GM19395 (cell line): ENCODE data around the gene VPS13D.

Source experiments
- ATAC-seq: cut with Tn5 transposase; IDR thresholded peaks from one replicate; pipeline ENCODE4 v1.9.1; 2021; ENCODE audit warnings: mild to moderate bottlenecking, moderate library complexity; ENCODE audit not compliant: unreplicated experiment

The VPS13D gene

GRCh38 chr1:12547586-12548225 lies 317.9 kb downstream of the VPS13D start:
- ATAC-seq, result no peak

GRCh38 chr1:12548279-12548972 lies 318.6 kb downstream of the VPS13D start:
- ATAC-seq, result no peak

- no peak for ATAC-seq
These were observed 319.2 kb downstream of the VPS13D start for GRCh38 chr1:12548973-12549459.

GRCh38 chr1:12549460-12550349 lies 319.9 kb downstream of the VPS13D start:
- ATAC-seq, result no peak

- no peak for ATAC-seq
These were observed 321.8 kb downstream of the VPS13D start for GRCh38 chr1:12551584-12551983.

- ATAC-seq, result no peak
These were observed 322.5 kb downstream of the VPS13D start for GRCh38 chr1:12552111-12552888.

- no peak for ATAC-seq
These were observed 323.4 kb downstream of the VPS13D start for GRCh38 chr1:12552951-12553921.

- ATAC-seq, result no peak
These were observed 324.1 kb downstream of the VPS13D start for GRCh38 chr1:12553963-12554362.

- ATAC-seq, result no peak
These were observed 324.9 kb downstream of the VPS13D start for GRCh38 chr1:12554521-12555305.

GRCh38 chr1:12555411-12556367 lies 325.9 kb downstream of the VPS13D start:
- ATAC-seq, result no peak

- ATAC-seq, result no peak
These were observed 326.6 kb downstream of the VPS13D start for GRCh38 chr1:12556368-12556930.

GRCh38 chr1:12556957-12557935 lies 327.4 kb downstream of the VPS13D start:
- ATAC-seq, result no peak

GRCh38 chr1:12561121-12561520 lies 331.3 kb downstream of the VPS13D start:
- no peak for ATAC-seq
